SH-SY5Y (cell line): ENCODE data around the gene ZNF84.

Experiments
- GATA2 ChIP-seq: IDR thresholded peaks from 2 replicates; pipeline ENCODE4 v1.6.1; 2011; ENCODE audit warnings: mild to moderate bottlenecking, low read depth, low read length
- GATA3 ChIP-seq: IDR thresholded peaks from 2 replicates; pipeline ENCODE4 v1.6.1; 2011; ENCODE audit warnings: low read depth, mild to moderate bottlenecking, low read length, moderate library complexity

ZNF84 gene

DNA sequence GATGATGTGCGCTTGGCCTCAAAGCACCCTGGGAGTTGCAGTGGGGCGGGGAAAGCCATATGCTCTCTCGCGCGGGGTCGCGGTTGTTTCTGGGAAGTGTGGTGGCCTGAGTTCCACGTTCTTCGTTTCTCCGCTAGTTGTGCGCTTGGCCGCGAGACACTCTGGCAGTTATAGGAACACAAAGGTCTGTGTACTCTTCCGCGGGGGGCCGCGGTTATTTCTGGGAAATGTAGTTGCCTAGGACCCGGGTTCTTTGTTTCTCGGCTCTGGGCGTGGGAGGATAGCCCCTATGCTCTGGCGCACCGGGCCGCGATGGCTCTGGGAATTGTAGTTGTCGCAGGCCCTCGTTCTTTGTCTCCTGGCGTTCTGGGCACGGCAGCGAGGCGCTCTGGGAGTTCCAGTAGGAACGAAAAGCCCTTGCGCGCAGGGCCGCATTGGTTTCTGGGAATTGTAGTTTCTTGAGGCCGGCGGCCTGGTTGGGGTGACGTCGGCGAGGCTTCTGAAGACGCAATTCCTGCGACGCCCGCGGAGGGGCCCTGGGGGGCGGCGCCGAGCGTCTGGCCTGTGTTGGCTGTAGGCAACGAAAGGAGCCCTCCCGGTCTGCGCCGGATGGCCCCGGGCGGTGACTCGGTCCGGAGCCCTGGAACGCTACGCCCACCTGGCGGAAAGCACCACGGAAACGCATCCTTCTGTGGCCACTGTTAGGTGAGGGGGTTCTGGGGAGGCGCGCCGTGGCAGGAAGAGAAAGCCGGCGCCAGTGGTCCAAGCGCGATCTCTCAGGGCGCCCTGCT lies 43.3 kb downstream of the ZNF84 start, which contains the start of gene ZNF140:
Gene ZNF140 (plus strand): TSS at position 556 of the 791 bp plus-strand sequence. CDS start 398 bp downstream, outside the sequence.
- TF ChIP-seq GATA3 (no peak), GATA2 (no peak)

DNA sequence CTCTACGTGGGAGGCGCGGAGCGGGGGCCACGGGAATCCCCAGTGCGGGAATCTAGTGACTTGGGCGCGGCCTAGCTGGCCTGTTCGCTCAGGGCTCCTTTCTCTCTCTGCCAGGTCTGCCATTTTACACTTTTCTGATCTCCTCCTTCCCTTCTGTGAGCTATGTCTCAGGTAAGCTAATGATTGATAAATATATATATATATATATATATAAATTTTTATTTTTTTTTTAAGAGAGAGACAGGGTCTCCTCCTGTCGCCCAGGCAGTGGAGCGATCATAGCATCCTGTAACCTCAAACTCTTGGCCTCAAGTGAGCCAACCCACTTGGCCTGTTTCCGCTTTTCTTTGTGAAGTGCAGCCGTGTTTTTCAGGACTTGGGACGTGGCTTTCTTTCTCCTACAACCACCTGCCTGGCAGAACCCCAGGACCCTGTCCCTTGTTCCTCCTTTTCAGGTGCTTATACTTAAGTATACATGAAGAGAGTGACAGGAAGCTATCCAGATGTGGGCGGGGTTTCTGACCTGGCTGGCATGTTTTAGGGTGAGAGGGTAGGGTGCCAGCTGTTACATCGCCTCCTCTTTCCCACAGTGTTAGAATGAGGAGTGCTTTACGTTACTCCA lies 44.0 kb downstream of the ZNF84 start:
- TF ChIP-seq GATA2 (no peak), GATA3 (no peak)

DNA sequence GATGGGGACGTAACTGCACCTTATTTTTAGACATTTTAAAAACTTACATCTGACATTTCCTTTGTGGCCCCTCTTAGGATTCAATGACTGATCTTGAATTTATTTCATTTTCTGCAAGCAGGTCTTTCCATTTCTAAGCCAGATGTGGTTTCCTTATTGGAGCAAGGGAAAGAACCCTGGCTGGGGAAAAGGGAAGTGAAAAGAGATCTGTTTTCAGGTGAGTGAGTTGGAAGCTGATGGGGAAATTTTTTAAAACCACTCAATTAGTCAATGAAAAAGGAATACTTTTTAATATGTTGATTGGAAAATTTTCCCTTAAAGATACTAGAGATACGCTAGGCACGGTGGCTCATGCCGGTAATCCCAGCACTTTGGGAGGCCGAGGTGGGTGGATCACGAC lies 46.0 kb downstream of the ZNF84 start:
- TF ChIP-seq GATA3: no peak
- no peak for TF ChIP-seq GATA2

DNA sequence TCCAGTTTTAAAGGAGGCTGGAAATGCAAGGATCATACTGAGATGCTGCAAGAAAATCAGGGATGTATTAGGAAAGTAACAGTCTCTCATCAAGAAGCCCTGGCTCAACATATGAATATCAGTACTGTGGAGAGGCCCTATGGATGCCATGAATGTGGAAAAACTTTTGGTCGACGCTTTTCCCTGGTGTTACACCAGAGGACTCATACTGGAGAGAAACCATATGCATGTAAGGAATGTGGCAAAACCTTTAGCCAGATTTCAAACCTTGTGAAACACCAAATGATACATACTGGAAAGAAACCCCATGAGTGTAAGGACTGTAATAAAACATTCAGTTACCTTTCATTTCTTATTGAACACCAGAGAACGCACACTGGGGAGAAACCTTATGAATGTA lies 68.3 kb downstream of the ZNF84 start:
- TF ChIP-seq GATA3: no peak
- TF ChIP-seq GATA2: no peak

DNA sequence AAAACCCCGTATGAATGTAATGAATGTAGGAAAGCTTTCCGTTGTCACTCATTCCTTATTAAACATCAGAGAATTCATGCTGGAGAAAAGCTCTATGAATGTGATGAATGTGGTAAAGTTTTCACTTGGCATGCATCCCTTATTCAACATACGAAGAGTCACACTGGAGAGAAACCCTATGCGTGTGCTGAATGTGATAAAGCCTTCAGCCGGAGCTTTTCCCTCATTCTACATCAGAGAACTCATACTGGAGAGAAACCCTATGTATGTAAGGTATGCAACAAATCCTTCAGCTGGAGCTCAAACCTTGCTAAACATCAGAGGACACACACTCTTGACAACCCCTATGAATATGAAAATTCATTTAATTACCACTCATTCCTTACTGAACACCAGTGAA lies 68.9 kb downstream of the ZNF84 start:
- no peak for TF ChIP-seq GATA2
- TF ChIP-seq GATA3: no peak

DNA sequence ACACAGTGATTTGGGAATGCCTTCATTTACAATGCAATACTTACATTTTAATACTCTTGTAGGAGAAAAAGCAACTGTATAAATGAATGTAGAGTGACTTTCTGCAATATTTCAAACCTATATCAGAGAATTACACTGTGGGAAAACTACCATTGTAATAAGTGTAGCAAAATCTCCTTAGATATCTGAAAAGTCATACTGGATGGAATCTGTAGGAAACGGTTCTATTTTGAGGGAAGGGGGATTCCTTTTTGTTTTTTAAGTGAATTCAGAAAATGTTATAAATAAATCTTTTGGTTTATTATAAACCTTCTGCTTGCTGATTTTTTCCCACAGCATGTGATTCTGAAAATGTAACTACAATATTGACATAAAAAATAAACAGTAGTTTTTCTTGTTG lies 69.8 kb downstream of the ZNF84 start:
- TF ChIP-seq GATA3 (no peak), GATA2 (no peak)

DNA sequence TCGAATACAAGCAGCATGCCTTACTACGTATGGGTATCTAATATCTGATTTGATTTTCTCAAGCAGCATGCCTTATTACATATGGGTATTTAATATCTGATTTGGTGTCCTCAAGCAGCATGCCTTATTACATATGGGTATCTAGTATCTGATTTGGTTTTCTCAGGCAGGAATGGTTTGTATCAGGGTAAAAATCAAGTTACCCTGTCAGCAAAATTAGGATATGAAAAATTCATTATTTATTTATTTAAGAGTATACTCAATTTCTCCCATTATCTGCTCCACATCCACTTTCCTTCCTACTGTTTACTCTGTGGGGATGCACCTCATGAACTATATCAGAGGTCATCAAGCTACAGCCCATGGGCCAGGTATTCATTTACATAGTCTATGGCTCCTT lies 70.8 kb downstream of the ZNF84 start:
- TF ChIP-seq GATA3 (no peak), GATA2 (no peak)
